GM13976 (cell line): ENCODE data around the gene DBH.

ENCODE experiments used
- DNase-seq: peaks from one replicate; pipeline ENCODE4 v3.0.0; 2012; ENCODE audit warnings: low spot score
- CTCF ChIP-seq: IDR thresholded peaks from 2 replicates; pipeline ENCODE4 v1.5.1; 2012; ENCODE audit warnings: borderline replicate concordance, mild to moderate bottlenecking; ENCODE audit not compliant: insufficient read depth; ENCODE audit errors: extremely low read depth, missing control alignments, control extremely low read depth
- in situ Hi-C: fragments of 300-500 bp; cut with MboI; formaldehyde crosslinking; loops from one replicate; pipeline ENCODE4 v1.12.0; 2022; ENCODE audit warnings: low sequenced_read_pairs, mixed read lengths, inconsistent platforms; ENCODE audit not compliant: unreplicated experiment

DBH gene

GRCh38 chr9:133591116-133591910 lies 44.9 kb upstream of the DBH start:
- no peak for DNase-seq
- no peak for TF ChIP-seq CTCF
- in situ Hi-C loops, result no loop called here

DNA sequence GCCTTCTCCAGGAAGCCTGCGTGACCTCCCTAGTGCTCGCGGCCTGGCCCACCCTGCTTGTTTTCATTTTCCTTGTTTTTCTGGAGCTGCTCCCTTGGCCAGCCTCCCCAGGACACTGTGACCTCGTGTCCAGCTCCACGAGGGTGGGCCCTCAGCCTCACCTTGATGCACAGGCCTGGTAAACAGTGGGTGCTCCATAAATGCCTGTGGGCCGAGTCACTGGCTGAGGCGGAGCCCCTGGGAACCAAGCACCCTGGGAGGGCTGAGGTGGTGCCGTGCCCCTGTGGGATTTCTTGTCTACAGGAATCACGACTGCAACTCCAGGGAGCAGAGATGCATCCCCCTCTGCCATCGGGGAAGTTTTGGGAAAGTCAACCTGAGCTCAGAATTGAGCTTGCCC lies 44.2 kb upstream of the DBH start:
- no peak for TF ChIP-seq CTCF
- in situ Hi-C loops, result no loop called here
- no peak for DNase-seq

- no peak for TF ChIP-seq CTCF
- in situ Hi-C loops, result no loop called here
- peak; percentile 54 for DNase-seq
Observed at GRCh38 chr9:133592731-133593409, 43.3 kb upstream of the DBH start.

DNA sequence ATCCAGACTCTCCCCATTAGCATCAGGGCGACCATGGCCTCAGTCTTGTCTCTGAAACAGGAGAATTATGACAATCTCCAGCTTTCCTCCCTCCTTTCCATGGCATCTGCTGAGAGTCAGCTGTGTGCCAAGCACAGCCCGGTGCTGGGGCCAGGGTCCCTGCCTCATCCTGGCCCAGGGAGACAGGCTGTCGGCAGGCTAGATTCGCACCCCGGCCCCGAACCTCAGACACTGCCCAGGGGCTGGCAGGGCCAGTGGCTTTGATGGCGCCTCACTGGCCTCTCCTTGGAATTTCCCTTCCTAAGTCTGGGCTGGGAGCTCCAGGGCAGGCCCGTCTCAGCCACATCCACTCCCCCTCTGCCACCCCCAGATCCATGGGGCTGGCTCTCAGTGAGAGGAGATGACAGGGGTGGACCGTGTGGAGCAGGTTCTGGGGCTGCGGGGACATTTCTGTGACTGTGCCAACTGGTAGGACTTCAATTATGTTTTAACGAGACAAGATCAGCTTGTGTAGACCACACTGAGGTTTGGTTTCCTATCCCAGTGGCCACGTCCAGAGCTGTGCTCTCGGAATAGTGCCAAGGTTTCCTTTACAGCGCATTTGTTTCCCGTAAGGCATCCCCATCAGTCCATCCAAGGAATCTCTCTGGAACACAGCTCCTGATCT lies 42.4 kb upstream of the DBH start:
- in situ Hi-C loops, result no loop called here
- no peak for DNase-seq

GRCh38 chr9:133594310-133594709 lies 41.9 kb upstream of the DBH start:
- in situ Hi-C loops, result no loop called here

More for the DNA sequence above, 42.4 kb upstream of the DBH start:
- no peak for TF ChIP-seq CTCF

More at GRCh38 chr9:133594310-133594709, 41.9 kb upstream of the DBH start:
- DNase-seq, result no peak
- TF ChIP-seq CTCF, result no peak
